ENCODE data around the gene LRRK1.

LRRK1 gene

DNA sequence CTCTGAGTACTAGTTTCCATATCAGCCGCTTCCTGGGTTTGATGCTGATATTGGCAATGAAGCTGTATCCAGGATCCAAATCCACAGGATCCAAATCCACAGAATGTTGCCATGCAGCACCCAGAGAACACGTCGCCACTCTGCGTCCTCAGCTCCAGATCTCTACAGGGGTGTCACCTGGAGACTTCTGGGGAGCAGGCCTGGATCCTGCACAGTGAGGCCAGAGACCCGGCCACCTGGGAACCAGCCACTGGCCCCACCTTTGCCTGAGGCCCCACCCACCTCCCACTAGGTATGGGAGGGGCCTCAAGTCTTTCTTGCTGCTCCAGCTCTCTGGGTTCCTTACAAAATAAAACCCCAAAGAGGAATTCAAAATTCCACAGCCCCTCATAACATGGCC is 123.9 kb downstream of the LRRK1 start:
- no peak for ATAC-seq
- DNase-seq = no peak

DNA sequence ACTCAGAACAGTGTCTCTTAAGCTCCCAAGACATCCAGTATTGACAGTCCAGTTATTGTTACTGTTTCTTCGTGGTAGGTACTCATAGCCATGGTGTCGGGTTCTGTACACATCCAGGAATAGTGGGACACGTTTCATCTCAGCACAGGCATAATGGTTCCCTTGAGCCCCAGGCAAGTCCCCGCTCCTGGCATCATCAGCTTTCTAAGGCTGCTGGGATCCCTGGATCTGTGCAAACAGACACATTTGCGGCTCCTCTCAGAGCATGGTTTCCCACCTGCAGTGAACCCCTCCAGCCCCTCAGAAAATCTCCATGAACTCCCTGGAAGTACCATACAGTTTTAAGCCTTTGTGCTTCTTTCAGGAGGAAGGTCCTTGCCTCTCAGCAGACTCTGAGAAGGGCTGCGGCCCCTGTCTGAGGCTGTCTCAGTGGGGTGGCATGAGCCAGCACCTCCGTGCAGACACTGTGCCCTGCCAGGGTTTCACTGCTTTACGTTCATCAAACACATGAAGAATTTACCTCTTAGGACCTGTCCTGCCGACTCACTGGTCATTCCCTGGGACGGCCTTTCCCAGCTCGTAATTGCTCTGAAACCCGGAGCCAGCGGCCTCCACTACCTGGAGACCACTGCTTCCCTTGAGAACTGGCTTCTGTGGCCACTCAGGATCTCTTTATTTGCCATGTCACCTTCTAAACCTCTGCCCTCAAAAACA is 124.9 kb downstream of the LRRK1 start:
- DNase-seq (no peak), ATAC-seq (no peak)

- DNase-seq = no peak
- no peak for ATAC-seq
Observed at GRCh38 chr15:101044625-101045235, 125.6 kb downstream of the LRRK1 start.

- ATAC-seq (no peak), DNase-seq (no peak)
Observed at GRCh38 chr15:101045236-101045646, 126.1 kb downstream of the LRRK1 start.

DNA sequence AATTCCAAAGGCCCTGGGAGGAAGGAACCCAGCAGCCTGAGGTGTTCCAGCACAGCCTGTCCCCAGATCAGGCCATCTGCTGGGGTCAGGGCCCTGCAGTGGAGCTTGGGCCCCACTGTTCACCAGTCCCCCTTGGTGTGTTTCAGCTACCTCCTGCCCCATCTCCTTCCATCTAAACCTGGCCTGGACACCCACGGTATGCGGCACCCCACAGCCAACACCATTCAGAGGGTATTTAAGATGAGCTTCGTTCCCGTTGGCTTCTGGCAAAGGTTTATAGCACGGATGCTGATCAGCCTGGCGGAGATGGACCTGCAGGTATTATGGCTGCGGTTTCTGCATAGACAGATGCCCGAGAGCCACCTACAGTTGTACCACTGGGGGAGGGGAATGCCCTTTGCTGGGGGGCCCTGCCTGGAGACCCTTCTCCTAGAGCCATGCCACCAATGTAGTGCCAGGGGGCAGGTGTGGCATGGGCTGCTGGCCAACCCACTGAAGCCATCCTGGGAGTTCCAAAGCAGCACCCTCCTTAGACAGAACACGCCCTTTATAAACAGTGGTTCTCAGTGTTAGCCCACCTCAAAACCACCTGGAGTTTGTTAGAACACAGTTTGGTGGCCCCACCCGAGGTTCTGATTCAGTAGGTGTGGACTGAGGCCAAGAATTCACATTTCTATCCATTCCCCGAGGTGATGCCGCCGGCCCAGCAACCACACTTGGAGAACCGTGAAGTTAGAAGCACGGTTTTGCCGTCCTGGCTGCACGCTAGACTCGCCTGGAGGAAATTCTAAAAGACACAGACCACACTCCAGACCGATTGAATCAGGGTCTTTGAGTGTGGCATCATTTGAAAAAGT is 126.9 kb downstream of the LRRK1 start:
- ATAC-seq (no peak), DNase-seq (no peak)

DNA sequence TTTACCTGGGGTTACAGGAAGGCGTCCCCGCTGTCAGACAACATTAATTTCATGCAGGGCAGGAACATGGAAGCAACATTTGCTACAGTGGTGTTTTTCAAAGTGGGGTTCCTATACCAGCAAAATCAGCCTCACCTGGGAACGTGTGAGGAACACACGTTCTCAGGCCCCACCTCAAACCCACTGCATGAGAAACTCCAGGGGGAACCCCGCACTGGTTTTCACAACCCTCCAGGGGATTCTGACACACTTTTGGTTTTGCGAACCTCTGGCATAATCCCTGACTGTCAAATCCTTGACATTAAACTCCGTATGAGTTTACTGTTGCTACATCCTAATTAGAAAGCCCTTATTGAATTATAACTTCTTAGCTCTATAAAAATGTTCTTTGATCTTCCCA is 127.7 kb downstream of the LRRK1 start:
- ATAC-seq (no peak), DNase-seq (no peak)

DNA sequence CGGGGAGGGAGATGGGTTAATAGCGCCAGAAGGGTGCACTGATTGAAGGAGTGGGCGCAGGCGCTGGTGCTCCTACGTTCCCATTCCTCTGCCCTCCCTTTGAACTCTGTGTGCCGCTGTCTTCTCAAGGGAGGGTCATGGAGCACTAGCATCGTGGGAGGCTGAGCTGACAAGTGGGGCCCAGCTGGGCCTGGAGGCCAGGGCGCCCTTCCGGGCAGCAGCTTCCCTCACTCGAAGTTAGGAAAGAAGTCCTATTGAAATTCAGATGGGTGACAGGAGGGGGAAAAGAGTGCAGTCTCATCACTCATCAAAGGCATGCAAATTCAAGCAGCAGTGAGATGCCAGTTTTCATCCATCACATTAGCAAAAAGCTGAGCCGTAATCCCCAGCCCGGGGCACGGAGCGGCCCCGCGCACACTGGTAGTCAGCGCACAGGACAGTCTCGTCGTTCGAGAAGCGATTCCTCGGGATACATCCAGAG is 128.2 kb downstream of the LRRK1 start:
- DNase-seq = no peak
- no peak for ATAC-seq

GRCh38 chr15:101048176-101048575 is 129.0 kb downstream of the LRRK1 start:
- ATAC-seq (no peak), DNase-seq (no peak)

DNA sequence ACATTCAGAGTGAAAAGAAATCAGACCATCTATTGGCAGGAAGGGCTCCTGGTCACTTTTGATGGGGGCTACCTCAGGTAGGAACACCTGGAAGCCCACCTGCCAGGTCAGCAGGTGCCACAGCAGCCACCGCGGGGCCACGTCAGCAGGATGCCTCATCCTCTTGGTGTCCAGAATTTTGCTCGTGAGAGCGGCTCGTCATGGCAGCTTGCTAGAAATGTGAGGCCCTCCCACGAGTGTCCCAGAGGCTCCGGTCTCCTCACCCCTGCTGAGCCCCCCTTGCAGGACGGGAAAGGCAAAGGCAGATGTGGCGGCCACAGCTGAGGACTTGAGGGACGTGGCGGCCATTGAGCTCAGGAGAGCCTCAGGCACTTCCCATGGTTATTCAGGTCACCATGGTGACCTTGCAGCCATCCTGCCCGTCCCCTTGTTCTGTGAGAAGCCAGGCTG is 129.4 kb downstream of the LRRK1 start:
- no peak for DNase-seq

DNA sequence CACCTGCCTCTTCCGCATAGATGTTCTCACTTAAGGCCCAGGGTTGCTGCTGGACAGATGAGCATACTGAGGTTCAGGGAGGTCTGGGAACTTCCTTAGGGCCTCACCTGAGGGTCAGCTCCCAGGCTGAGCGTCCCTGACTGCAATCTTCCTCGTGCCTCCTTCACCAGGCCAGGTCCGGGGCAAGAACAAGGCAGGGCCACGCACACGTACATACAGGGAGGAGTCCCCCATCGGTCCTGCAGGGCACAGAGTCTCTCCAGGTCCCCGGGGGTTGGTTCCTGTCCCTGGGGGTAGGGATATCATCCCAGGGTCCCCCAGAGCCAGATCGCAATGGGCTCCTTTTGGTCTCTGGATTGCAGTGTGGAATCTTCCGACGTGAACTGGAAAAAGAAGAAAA is 130.1 kb downstream of the LRRK1 start:
- DNase-seq (no peak), ATAC-seq (no peak)

More for the DNA sequence above, 129.4 kb downstream of the LRRK1 start:
- ATAC-seq = no peak

DNA sequence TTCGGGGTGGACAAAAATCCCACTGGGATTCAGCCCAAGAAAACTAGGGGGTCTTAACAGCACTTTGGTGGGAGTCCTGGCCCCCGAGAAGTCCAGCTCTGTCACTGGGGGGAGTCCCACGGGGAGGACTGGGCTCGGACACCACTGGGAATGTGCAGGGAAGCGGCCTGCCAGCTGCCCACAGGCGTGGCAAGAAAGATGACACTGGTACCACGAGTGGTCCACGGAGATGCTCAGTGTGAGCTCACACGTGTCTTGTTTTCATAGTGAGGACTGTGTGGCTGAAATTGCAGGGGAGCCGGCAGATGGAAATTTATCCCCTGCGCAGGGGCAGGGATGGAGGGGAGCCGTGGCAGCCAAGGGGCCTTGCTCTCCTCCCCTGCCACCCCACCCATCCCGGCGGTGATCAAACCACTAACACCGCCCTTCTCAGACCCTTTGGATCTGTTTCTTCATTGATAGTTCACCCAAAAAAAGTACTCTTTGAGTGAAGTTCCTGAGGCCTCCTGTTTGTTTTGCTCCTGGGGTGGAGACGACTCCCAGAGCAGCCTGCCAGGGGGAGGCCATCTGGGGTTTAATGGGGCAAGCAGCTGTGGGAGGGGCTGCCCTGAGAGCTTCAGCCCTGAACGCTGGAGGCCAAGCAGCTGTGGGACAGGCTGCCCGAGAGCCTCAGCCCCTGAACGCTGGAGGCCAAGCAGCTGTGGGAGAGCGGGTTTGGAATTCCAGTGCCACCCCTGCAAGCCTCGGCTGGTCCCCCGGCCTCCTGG is 130.9 kb downstream of the LRRK1 start:
- DNase-seq = no peak
- ATAC-seq = no peak

DNA sequence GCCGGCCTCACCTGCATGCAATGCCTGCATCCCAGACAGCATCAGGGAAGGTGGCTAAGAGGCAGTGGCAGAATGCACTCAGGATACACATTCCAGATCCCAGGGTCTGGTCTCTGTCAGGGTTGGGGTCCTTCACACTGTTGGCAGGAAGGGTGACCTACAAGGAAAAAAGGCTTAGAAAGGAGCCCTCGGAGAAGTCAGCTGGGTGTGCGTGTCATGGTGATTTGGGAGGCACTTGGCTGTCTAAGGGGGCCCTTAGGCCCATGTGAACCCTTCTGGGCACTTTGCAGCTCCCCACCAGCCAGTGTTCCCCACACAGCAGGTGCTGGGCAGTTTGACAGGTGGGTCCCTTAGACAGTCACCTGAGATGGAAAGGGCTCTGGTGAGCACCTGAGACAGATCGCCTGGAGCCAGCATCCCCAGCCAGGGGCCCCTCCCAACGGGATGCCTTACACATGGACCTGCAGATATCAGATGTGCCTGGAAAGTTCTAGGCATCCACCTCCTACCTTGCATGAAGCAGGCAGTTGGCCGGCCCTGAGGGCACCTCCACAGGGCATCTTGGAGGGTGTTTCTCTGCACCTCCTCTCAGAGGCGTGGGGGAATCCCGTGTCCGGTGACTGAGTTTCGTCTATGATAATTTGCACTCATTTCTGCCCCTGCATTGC is 131.6 kb downstream of the LRRK1 start:
- no peak for DNase-seq
- ATAC-seq = no peak

DNA sequence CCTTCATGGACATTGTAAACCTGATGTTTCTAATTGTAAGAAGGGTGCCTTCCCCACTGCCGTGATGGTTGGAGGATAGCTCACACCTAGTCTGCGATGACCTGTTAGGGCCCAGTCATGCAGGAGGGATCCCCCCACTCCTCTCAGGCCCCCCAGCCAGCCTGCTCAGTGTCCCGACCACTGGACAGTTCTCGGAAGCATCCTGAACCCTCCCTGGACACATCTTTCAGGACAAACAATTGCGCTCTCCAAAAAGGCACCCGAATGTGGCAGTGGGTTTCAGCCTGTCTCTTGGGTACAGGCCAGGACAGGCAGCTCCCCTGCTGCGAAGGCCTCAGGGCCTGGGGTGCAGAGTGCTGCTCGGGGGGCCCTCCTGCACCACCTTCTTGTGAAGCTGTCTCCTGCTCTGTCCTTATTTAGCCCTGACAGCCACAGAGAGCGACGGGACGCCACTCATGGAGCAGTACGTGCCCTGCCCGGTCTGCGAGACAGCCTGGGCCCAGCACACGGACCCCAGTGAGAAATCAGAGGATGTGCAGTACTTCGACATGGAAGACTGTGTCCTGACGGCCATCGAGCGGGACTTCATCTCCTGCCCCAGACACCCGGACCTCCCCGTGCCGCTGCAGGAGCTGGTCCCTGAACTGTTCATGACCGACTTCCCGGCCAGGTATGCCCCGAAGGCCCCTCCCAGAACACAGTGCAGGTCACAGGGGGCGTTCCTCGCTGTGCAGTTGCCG is 132.3 kb downstream of the LRRK1 start:
- ATAC-seq = no peak
- DNase-seq = no peak

GRCh38 chr15:101052031-101052620 is 133.0 kb downstream of the LRRK1 start:
- no peak for DNase-seq
- ATAC-seq = no peak

DNA sequence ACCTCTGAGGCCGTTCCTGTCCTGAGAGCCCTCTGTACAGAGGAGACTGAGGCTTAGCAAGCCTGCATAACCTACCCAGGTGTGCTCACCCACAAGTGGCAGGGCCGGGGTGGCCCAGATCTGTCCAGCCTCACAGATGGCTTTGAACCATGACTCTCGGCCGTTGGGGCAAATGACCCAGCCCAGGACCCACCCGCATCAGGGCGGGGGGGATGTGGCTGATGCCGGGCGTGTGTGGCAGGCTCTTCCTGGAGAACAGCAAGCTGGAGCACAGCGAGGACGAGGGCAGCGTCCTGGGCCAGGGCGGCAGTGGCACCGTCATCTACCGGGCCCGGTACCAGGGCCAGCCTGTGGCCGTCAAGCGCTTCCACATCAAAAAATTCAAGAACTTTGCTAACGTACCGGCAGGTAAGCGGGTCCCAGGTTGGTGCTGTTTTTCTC is 133.5 kb downstream of the LRRK1 start:
- DNase-seq (no peak), ATAC-seq (no peak)

DNA sequence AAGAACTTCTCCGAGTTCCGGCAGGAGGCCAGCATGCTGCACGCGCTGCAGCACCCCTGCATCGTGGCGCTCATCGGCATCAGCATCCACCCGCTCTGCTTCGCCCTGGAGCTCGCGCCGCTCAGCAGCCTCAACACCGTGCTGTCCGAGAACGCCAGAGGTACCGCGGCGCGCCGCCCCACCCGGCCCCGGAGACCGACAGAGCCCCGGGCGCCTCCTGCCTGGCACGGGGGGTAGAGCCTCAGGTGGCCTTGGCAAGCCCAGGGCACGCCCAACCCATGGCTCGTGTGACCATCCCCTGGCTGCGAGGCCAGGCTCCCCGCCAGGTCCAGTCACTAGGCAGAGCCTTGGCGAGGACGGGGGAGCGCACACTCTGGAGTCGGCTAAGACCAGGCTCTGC is 134.1 kb downstream of the LRRK1 start:
- ATAC-seq (no peak), DNase-seq (no peak)

DNA sequence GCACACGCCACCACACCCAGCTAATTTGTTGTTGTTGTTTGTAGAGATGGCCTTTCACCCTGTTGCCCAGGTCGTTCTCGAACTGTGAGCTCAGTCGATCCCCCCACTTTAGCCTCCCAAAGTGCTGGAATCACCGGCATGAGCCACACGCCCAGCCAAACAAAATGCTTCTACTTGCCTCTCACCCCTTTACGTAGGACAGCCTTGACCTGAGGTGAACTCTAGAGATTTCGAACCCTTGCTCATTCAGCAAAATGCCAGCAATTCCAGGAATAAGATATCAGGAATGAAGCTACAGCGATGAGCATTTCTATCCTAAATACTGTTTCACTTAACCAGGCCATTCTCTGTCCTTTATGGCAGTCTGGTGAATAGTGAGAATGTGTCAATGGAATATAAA is 135.0 kb downstream of the LRRK1 start:
- ATAC-seq (no peak), DNase-seq (no peak)

DNA sequence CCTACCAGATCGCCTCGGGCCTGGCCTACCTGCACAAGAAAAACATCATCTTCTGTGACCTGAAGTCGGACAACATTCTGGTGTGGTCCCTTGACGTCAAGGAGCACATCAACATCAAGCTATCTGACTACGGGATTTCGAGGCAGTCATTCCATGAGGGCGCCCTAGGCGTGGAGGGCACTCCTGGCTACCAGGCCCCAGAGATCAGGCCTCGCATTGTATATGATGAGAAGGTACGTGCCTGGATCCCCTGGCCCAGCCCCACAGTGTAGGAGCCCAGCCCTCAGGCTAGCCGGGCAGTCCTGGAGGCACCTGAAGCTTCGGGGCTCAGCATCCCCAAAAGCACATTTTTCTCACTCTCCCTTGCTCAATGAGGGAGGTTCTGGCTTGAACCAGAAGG is 135.8 kb downstream of the LRRK1 start:
- no peak for DNase-seq
- no peak for ATAC-seq

- ATAC-seq = no peak
- no peak for DNase-seq
Observed at GRCh38 chr15:101055411-101055810, 136.3 kb downstream of the LRRK1 start.

Measured in stimulated activated naive CD8-positive, alpha-beta T cell treated with anti-CD3 and anti-CD28 coated beads, Interleukin-15, Interleukin-2, amounts not matched to agents 100 U/mL and 50 U/mL, for 24 hours (primary cell).